Astrocyte (in vitro differentiated cells and primary cell): ENCODE measurements around the gene LHX2. TPM values are rescaled to one million over a fixed set of nuclear protein-coding genes. Genes with fewer than 3 reads are reported as not detected.
"Not testable (repeated sequence)": the region's sequence is repeated elsewhere in the genome, so short reads cannot be mapped to it uniquely, and the experiment has no call there.

Source experiments
- DNase-seq: peaks from one replicate; pipeline ENCODE4 v3.0.0-alpha.2; 2010; ENCODE audit warnings: low read depth
- FAIRE-seq: peaks from 2 replicates; lab custom pipeline; 2011; peaks lifted over from hg19 to GRCh38; lab: Jason Lieb, UNC
- H2AFZ ChIP-seq: 2 replicates; pipeline ENCODE4 v1.6.0; 2012; ENCODE audit warnings: low read depth, low read length, inconsistent platforms
- H3K27ac ChIP-seq: 2 replicates; pipeline ENCODE4 v1.5.1; 2011; ENCODE audit warnings: low read depth, low read length, inconsistent platforms
- H3K27me3 ChIP-seq: 2 replicates; pipeline ENCODE4 v1.6.0; 2011; ENCODE audit warnings: low read length, inconsistent platforms; ENCODE audit not compliant: insufficient read depth
- H3K36me3 ChIP-seq: 2 replicates; pipeline ENCODE4 v1.5.1; 2011; ENCODE audit warnings: low read length, inconsistent platforms; ENCODE audit not compliant: insufficient read depth
- H3K4me1 ChIP-seq: 2 replicates; pipeline ENCODE4 v1.5.1; 2011; ENCODE audit warnings: low read length, inconsistent platforms; ENCODE audit not compliant: insufficient read depth
- H3K4me2 ChIP-seq: 2 replicates; pipeline ENCODE4 v1.6.0; 2012; ENCODE audit warnings: low read length, inconsistent platforms
- H3K4me3 ChIP-seq: 2 replicates; pipeline ENCODE4 v1.5.1; 2011; ENCODE audit warnings: low read depth, mild to moderate bottlenecking, low read length, inconsistent platforms; ENCODE audit not compliant: insufficient read depth
- H3K79me2 ChIP-seq: 2 replicates; pipeline ENCODE4 v1.6.0; 2012; ENCODE audit warnings: mild to moderate bottlenecking, low read length, inconsistent platforms; ENCODE audit not compliant: insufficient read depth
- H3K9ac ChIP-seq: 2 replicates; pipeline ENCODE4 v1.6.0; 2012; ENCODE audit warnings: mild to moderate bottlenecking, low read length, inconsistent platforms
- H3K9me3 ChIP-seq: 2 replicates; pipeline ENCODE4 v1.5.1; 2012; ENCODE audit warnings: low read depth, mild to moderate bottlenecking, low read length, inconsistent platforms; ENCODE audit not compliant: insufficient read depth
- H4K20me1 ChIP-seq: 2 replicates; pipeline ENCODE4 v1.6.0; 2012; ENCODE audit warnings: low read length, inconsistent platforms; ENCODE audit not compliant: insufficient read depth
- H3K27ac Mint-ChIP-seq: one replicate; pipeline ENCODE4 v1.8.0; 2021; ENCODE audit warnings: mild to moderate bottlenecking, mixed read lengths; ENCODE audit not compliant: unreplicated experiment
- H3K27me3 Mint-ChIP-seq: one replicate; pipeline ENCODE4 v1.8.0; 2021; ENCODE audit warnings: low read depth, mixed read lengths; ENCODE audit not compliant: unreplicated experiment
- H3K36me3 Mint-ChIP-seq: one replicate; pipeline ENCODE4 v1.8.0; 2021; ENCODE audit warnings: low read depth, mixed read lengths; ENCODE audit not compliant: unreplicated experiment
- H3K4me1 Mint-ChIP-seq: one replicate; pipeline ENCODE4 v1.8.0; 2021; ENCODE audit warnings: low read depth, mixed read lengths; ENCODE audit not compliant: unreplicated experiment
- H3K4me3 Mint-ChIP-seq: one replicate; pipeline ENCODE4 v1.8.0; 2021; ENCODE audit warnings: mild to moderate bottlenecking, moderate library complexity, mixed read lengths; ENCODE audit not compliant: unreplicated experiment
- H3K9me3 Mint-ChIP-seq: one replicate; pipeline ENCODE4 v1.8.0; 2021; ENCODE audit warnings: mild to moderate bottlenecking, mixed read lengths; ENCODE audit not compliant: unreplicated experiment
- CTCF ChIP-seq: IDR thresholded peaks from 2 replicates; pipeline ENCODE4 v1.5.1; 2011; ENCODE audit warnings: low read depth, mild to moderate bottlenecking, inconsistent platforms, low read length, moderate library complexity; ENCODE audit not compliant: insufficient read depth
- EZH2 ChIP-seq: IDR thresholded peaks from 2 replicates; pipeline ENCODE4 v1.6.1; 2012; ENCODE audit warnings: mild to moderate bottlenecking, low read length, inconsistent platforms; ENCODE audit not compliant: insufficient read depth
- total RNA-seq: library from RNA; stranded (reverse); gene quantifications from 2 replicates; pipeline ENCODE4 v1.2.1, GENCODE V29; 2021

Gene LHX2
- total RNA-seq, 1 donor from 2014 or later: 0.14 TPM

GRCh38 chr9:123984802-123985201 lies 26.8 kb upstream of the LHX2 start:
- no peak overlapping the region for H3K4me2 ChIP-seq
- Mint-ChIP-seq H3K27me3 (peaks cover 90% of the 10 kb centered on the region), H3K36me3 (no peaks in the 10 kb centered on the region), H3K27ac (no peak overlapping the region), H3K4me3 (no peak overlapping the region), H3K9me3 (peaks cover 8% of the 10 kb centered on the region), H3K4me1 (no peaks in the 10 kb centered on the region)
- H3K9ac ChIP-seq: no peak overlapping the region
- H3K79me2 ChIP-seq: no peaks in the 10 kb centered on the region
- H3K27ac ChIP-seq: no peak overlapping the region
- H3K9me3 ChIP-seq: no peaks in the 10 kb centered on the region
- no peaks in the 10 kb centered on the region for H3K4me1 ChIP-seq
- FAIRE-seq (no peak), DNase-seq (no peak)
- H3K4me3 ChIP-seq: no peak overlapping the region
- no peak for TF ChIP-seq EZH2
- no peak for TF ChIP-seq CTCF
- no peaks in the 10 kb centered on the region for H4K20me1 ChIP-seq
- no peaks in the 10 kb centered on the region for H3K36me3 ChIP-seq
- no peak overlapping the region for H2AFZ ChIP-seq
- peaks cover 42% of the 10 kb centered on the region for H3K27me3 ChIP-seq

GRCh38 chr9:123985869-123986268 lies 25.7 kb upstream of the LHX2 start:
- peaks cover 88% of the 10 kb centered on the region for H3K27me3 Mint-ChIP-seq
- H3K79me2 ChIP-seq: no peaks in the 10 kb centered on the region
- H3K9me3 ChIP-seq: no peaks in the 10 kb centered on the region
- FAIRE-seq: no peak
- no peak overlapping the region for H3K27ac ChIP-seq
- no peaks in the 10 kb centered on the region for H4K20me1 ChIP-seq
- no peak overlapping the region for H3K4me2 ChIP-seq
- no peaks in the 10 kb centered on the region for H3K36me3 Mint-ChIP-seq
- no peaks in the 10 kb centered on the region for H3K4me1 Mint-ChIP-seq
- no peaks in the 10 kb centered on the region for H3K4me1 ChIP-seq
- H3K4me3 Mint-ChIP-seq: no peak overlapping the region
- H3K4me3 ChIP-seq: no peak overlapping the region
- no peak overlapping the region for H2AFZ ChIP-seq
- H3K36me3 ChIP-seq: no peaks in the 10 kb centered on the region
- no peak overlapping the region for H3K27ac Mint-ChIP-seq
- no peak for TF ChIP-seq EZH2
- no peak for TF ChIP-seq CTCF
- no peak for DNase-seq
- H3K9me3 Mint-ChIP-seq: peaks cover 8% of the 10 kb centered on the region
- peaks cover 38% of the 10 kb centered on the region for H3K27me3 ChIP-seq
- H3K9ac ChIP-seq: no peak overlapping the region

GRCh38 chr9:123990427-123990826 lies 21.1 kb upstream of the LHX2 start:
- TF ChIP-seq EZH2 (no peak), CTCF (no peak)
- H3K36me3 ChIP-seq: no peaks in the 10 kb centered on the region
- H3K27ac ChIP-seq: no peak overlapping the region
- no peaks in the 10 kb centered on the region for H3K9me3 ChIP-seq
- DNase-seq (no peak), FAIRE-seq (no peak)
- H2AFZ ChIP-seq: no peak overlapping the region
- no peaks in the 10 kb centered on the region for H4K20me1 ChIP-seq
- no peak overlapping the region for H3K4me2 ChIP-seq
- H3K36me3 Mint-ChIP-seq: no peaks in the 10 kb centered on the region
- no peak overlapping the region for H3K4me3 Mint-ChIP-seq
- H3K27me3 Mint-ChIP-seq: peaks cover 64% of the 10 kb centered on the region
- no peaks in the 10 kb centered on the region for H3K79me2 ChIP-seq
- no peak overlapping the region for H3K27ac Mint-ChIP-seq
- peaks cover 31% of the 10 kb centered on the region for H3K27me3 ChIP-seq
- peaks cover 13% of the 10 kb centered on the region for H3K9me3 Mint-ChIP-seq
- H3K9ac ChIP-seq: no peak overlapping the region
- H3K4me1 Mint-ChIP-seq: no peaks in the 10 kb centered on the region
- no peak overlapping the region for H3K4me3 ChIP-seq
- no peaks in the 10 kb centered on the region for H3K4me1 ChIP-seq

GRCh38 chr9:123992679-123993078 lies 18.9 kb upstream of the LHX2 start:
- H3K9ac ChIP-seq, DNase-seq, H3K36me3 Mint-ChIP-seq, H3K4me1 Mint-ChIP-seq, H3K27ac ChIP-seq, H2AFZ ChIP-seq, H3K79me2 ChIP-seq, H4K20me1 ChIP-seq, H3K4me1 ChIP-seq, H3K4me3 Mint-ChIP-seq, H3K4me2 ChIP-seq, FAIRE-seq, H3K9me3 ChIP-seq, H3K9me3 Mint-ChIP-seq, H3K27ac Mint-ChIP-seq, H3K4me3 ChIP-seq, H3K36me3 ChIP-seq: not testable (repeated sequence)
- peaks cover 65% of the 10 kb centered on the region for H3K27me3 Mint-ChIP-seq
- H3K27me3 ChIP-seq: peaks cover 45% of the 10 kb centered on the region
